Measurements from ENCODE around the gene CDC42BPA.
"Not testable (repeated sequence)": the region's sequence is repeated elsewhere in the genome, so short reads cannot be mapped to it uniquely, and the experiment has no call there.

Gene CDC42BPA

GRCh38 chr1:227042292-227042691, 276.0 kb downstream of the CDC42BPA start:
- no peak for DNase-seq

- DNase-seq: no peak
Measured at GRCh38 chr1:227038401-227038800, 279.9 kb downstream of the CDC42BPA start.

GRCh38 chr1:227037121-227037520, 281.2 kb downstream of the CDC42BPA start:
- no peak for DNase-seq

DNA sequence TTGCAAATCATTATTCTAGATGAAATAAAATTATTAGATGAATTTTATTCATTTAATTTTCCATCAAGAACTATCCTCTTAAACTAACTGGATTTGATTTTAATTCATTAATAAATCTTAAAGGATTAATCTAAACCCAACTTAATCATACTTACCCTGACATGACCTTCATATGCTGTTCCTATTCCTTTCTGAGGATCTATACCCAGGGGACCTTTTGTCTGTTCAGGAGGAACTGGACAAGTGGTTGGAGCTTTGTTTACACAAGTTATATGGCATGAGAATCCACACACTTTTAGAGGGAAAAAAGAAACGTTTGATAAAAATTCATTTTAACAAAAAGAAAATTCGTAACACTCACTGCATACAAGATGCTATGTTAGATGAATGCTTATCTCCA, 283.0 kb downstream of the CDC42BPA start:
- no peak for DNase-seq

- DNase-seq: no peak
Measured at GRCh38 chr1:227033880-227034279, 284.4 kb downstream of the CDC42BPA start.

DNA sequence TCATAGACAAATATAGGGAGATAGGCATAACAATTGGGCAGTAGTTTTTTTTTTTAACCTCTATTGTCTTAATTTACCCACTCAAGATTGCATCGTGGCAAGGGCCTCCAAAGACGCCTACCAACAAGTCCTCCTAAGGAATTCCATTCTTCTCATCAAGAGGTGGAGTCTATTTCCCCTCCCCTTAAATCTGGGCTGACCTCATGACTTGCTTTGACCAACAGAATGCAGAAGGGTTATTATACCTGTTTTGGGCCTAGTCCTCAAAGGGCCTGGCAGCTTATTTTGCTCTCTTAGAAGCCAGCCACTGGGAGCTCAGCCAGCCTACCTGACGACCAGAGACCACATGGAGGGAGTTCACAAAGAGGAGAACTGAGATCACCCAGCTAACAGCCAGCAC, 285.9 kb downstream of the CDC42BPA start:
- DNase-seq: no peak

DNA sequence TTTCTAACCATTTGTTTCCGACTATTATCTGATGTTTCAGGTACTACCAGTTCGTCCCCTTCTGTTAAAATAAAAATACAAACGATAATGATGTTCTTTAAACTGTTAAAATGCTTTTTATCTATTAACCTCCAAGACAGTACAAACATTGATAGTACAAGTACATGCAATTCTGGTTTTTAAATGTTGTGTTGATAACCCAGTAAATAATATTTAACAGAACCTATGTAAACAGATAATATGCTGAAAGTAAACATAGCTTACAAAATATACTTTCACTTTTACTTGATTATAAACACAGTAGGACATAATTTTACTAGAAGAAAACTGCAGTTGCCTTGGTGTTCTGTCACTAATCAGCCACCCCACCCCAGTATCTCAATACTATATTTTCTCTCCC, 301.3 kb downstream of the CDC42BPA start:
- DNase-seq: no peak

DNA sequence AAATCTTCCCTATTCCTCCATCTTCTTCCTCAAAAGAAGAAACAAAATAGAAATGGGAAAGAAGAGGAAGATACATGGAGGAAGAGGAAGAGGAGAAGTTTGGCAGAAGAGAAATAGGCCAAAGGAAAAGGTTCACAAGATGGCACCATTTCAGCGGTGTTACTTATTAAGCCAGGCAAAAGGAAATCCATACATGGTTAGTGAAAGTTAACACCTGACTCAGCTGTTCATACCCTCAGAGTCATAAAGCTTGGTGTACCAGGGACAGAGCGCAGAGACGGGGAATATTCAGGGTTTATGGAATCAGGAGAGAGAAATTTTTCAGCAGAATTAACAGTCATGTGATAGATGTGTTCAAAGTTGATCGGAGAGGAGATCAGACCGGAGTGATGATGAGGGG, 307.6 kb downstream of the CDC42BPA start:
- DNase-seq: no peak

DNA sequence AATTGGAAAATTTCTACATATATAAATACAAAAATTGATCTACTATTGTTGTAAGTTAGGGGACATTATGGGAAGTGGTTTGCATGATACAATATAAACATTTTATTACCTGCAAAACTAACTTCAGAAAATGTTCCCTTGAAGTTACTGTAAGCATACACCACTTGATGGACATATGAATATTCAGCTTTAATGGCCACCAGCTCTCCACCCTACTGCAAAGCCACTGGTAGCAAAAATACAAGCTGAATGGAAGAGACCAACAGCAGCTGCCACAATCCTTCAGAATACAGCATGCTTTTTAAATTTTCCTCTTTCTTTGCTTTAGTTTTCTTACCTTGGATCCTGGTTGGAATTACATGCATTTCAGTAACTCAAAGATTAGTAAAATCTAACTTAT, 308.4 kb downstream of the CDC42BPA start:
- DNase-seq: no peak

GRCh38 chr1:227006226-227006796, 312.0 kb downstream of the CDC42BPA start:
- no peak for DNase-seq

- no peak for DNase-seq
Measured at GRCh38 chr1:227004796-227005195, 313.5 kb downstream of the CDC42BPA start.

DNA sequence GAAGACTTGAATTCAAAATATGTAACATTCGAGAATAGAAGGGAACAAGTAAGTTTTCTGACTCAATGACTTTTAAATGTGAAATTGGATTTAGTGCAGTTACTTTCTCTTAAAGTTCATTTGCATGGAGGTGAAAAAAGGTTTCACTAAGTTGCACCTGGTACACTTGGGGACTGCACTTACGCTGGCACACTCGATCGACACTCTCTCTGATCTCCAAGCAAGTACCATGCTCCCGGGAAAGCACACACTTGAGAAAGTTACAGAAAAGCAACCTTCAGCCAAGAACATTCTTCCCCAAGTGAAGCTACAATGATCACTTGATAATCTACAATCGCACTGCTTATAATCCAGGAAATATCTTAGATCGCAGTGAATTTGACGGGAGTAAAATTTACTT, 315.1 kb downstream of the CDC42BPA start:
- no peak for DNase-seq

GRCh38 chr1:227002531-227003049, 315.7 kb downstream of the CDC42BPA start:
- DNase-seq: no peak

DNA sequence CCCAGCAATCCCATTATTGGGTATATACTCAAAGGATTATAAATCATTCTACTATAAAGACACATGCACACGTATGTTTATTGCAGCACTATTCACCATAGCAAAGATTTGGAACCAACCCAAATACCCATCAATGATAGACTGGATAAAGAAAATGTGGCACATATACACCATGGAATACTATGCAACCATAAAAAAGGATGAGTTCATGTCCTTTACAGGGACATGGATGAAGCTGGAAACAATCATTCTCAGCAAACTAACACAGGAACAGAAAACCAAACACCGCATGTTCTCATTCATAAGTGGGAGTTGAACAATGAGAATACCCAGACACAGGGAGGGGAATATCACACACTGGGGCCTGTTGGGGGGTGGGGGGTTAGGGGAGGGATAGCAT, 318.7 kb downstream of the CDC42BPA start:
- not testable (repeated sequence) for DNase-seq

- no peak for DNase-seq
Measured at GRCh38 chr1:226995365-226996332, 322.6 kb downstream of the CDC42BPA start.

- DNase-seq: no peak
Measured at GRCh38 chr1:226994586-226995364, 323.5 kb downstream of the CDC42BPA start.

DNA sequence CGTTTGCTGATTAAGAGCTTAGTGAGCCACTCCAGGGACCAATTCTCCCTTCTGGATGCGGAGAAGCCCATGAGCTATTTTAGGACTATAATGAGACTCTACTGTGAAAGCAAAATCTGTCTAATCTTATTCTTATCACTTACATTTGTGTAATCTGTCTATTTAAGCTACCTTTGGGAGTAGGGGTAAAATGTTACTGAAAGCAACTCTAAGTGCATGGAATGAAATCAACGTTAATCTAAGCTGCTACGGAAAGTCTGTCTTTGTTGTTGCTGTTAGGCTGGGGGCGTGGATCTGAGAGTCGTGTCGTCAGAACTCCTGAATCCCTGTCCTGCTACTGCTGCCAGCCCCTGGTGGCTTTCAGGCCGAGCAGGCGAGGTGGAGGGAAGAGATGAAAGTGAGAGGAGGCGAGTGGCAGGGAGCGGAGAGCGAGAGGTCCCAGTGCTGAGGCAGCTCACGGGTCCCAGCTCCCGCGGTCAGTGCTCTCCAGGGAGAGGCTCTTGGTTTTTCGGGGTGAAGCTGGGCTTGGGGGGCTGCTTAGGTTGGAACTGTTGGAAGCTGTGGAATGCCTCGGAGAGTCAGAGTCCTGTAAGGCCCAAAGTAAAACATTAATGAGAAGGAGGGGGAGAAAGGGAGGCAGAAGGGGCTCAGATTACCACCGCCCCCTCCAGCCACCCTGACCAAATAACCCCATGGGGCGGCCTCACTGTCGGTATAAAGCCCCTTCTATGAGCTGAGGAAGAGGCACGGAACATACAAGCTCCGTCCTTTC, 324.3 kb downstream of the CDC42BPA start:
- no peak for DNase-seq

DNA sequence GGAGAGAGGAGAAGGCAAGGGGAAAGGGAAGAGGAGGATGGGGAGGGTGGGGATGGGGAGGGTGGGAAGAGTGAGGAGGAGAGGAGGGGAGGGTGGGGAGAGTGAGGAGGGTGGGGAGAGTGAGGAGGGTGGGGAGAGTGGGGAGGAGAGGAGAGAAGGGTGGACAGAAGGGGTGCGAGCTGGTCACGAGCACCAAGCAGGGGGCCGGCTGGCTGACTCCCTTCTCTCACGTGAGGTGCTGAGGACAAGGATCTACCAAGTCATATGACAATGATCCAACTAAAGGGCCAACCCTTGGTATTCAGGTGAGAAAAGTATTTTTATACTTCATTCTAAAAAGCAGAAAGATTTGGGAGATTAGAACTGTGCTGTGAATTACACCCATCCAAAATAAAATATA, 326.4 kb downstream of the CDC42BPA start:
- DNase-seq: no peak

DNA sequence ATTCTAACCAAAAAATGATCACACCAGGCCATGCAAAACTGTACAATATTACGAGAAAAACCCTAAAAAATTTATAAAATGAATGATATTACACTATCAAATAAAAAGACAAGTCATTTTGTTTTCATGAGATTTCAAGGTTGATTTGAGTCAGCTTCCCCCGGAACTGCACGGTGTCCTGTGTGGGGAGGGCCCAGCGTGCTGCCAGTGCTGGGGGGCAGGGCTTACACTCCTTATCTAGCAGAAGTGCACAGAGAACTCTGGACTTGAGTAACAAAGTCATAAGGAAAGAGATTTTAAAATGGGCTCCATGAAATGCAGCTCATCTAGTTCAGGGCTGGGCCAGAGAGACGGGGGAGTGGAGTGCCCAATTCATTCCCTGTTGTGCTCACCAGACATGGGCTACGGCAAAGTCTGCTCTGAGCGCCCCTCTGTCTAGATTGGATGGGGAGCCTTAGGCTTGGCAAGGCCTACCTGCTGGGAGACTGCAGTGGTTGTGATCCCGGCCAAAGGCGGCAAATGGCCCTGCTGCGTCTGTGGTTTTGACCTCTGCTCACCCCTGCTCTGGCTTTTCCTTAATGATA, 328.1 kb downstream of the CDC42BPA start:
- DNase-seq: peak in 1 of 2 donors; percentile 29

DNA sequence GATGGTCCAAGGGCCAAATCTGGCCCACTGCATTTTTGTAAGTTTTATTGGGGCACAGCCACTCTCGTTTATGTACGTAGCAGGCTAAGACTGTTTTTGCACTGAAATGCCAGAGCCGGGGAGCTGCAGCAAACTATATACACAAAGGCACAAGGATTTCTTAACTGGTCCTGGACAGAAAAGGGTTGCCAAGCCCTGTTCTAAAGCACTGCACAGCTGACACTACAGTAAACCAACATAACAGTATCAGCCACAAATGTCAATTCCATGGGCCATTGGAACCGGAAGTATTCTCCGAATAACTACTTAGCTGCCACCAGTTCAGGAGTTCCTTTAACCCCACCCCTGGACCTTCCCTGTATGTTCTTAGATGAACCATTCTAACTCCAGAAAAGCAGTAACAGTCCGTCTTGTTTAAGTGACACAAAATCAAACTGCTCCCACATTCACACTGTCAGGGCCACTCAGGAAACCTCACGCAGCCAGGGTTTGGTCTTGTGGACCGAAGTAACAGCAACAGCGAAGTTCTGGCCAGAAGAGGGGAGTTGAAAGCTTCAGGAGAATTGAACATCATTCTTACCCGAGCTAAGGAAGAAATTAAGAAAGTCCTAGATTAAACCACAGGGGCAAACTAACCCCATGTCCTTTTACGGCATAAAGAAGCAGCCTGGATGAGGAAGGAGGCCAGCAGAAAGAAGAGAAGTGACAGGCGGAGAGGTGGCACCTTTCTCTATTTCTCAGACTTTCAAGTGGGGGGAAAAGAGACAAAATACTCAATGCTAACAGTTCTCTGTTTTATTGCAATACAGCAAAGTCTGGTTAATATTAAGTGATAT, 329.0 kb downstream of the CDC42BPA start:
- DNase-seq: no peak

DNA sequence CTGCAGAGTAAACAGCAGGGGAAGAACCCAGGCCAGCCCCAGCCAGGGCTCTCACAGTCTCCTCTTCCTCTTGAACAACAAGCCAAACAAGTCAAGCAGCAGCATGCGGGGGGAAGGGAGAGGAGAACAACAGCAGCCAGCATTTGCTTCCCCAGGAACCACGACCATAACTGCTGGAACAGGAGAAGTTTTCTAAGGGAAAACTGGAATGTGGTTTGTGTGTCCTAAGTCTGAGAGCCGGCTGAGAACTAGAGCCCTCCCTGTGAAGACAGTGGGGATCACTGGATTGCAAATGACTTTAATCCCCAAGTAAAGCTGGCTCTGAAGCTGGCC, 330.0 kb downstream of the CDC42BPA start:
- no peak for DNase-seq

All from activated CD4-positive, alpha-beta T cell treated with anti-CD3 and anti-CD28 coated beads for 4 hours (primary cell).